Hepatocyte (in vitro differentiated cells): Measurements from ENCODE around the gene CYP8B1.

Experiments
- EZH2 ChIP-seq: fragments of 200-600 bp; sonication (generic); IDR thresholded peaks from 2 replicates; pipeline ENCODE4 v1.6.1; 2016; ENCODE audit warnings: antibody characterized with exemption, mild to moderate bottlenecking, borderline replicate concordance
- EZH2phosphoT487 ChIP-seq: fragments of 200-600 bp; sonication (generic); IDR thresholded peaks from one replicate; pipeline ENCODE4 v1.6.1; 2018; ENCODE audit warnings: antibody characterized with exemption, mild to moderate bottlenecking, low read depth, moderate library complexity; ENCODE audit not compliant: unreplicated experiment, severe bottlenecking
- TF ChIP-seq, protein P1 (sequence below): fragments of 200-600 bp; sonication (generic); IDR thresholded peaks from 2 replicates; pipeline ENCODE4 v1.5.1; 2016; ENCODE audit warnings: antibody characterized with exemption, mild to moderate bottlenecking; ENCODE audit not compliant: poor library complexity

DNA sequence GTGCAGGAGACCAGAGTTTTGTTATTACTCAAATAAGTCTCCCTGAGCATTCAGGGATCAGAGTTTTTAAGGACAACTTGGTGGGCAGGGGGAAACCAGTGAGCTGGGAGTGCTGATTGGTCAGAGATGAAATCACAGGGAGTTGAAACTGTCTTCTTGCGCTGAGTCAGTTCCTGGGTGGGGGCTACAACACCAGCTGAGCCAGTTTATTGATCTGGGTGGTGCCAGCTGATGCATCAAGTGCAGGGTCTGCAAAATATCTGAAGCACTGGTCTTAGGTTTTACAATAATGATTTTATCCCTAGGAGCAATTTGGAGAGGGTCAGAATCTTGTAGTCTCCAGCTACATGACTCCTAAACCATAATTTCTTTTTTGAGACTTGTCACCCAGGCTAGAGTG, 16.5 kb upstream of the CYP8B1 start:
- TF ChIP-seq EZH2: no peak
- no peak for TF ChIP-seq EZH2phosphoT487
- TF ChIP-seq, protein P1, sequence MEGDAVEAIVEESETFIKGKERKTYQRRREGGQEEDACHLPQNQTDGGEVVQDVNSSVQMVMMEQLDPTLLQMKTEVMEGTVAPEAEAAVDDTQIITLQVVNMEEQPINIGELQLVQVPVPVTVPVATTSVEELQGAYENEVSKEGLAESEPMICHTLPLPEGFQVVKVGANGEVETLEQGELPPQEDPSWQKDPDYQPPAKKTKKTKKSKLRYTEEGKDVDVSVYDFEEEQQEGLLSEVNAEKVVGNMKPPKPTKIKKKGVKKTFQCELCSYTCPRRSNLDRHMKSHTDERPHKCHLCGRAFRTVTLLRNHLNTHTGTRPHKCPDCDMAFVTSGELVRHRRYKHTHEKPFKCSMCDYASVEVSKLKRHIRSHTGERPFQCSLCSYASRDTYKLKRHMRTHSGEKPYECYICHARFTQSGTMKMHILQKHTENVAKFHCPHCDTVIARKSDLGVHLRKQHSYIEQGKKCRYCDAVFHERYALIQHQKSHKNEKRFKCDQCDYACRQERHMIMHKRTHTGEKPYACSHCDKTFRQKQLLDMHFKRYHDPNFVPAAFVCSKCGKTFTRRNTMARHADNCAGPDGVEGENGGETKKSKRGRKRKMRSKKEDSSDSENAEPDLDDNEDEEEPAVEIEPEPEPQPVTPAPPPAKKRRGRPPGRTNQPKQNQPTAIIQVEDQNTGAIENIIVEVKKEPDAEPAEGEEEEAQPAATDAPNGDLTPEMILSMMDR: no peak
